ENCODE measurements around the gene PAX8. TPM values are rescaled to one million over a fixed set of nuclear protein-coding genes. Genes with fewer than 3 reads are reported as not detected.

PAX8 gene
- total and polyA plus RNA-seq, 2 of the 13 experiments (the other 11 are each of a cell fraction or from before 2014, with no cell fraction given): 1.5 to 8.8 TPM

DNA sequence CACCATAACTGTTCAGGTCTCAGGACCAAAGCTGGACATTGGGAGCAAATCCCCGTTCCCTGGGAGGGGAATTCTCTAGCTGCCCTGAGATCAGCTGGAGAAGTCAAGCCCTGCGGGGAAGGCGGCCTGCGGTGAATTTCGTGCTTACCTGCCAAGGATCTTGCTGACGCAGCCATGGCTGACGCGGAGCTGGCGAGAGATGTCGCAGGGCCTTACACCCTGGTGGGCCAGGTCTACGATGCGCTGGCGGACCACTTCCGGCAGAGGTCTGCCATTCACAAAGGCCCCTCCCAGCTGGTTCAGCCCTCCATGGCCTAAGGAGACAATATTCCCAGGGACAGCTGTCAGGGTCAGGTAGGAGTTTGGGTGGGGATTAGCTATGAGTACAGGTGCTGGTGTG, 32.1 kb downstream of the PAX8 start:
- Histone ChIP-seq H3K4me3 (replicated peaks in 1 of 3; ENCODE audit: insufficient read depth in 1 of 3, low read depth in 2 of 3, low read length in 3 of 3) (no peak overlapping the region), H3K36me3 (replicated peaks in 1 of 2; ENCODE audit: control insufficient read depth in 1 of 2, insufficient read depth in 2 of 2, low read length in 2 of 2) (no peaks in the 10 kb centered on the region), H4K20me1 (ENCODE audit: insufficient read depth, low read length) (no peaks in the 10 kb centered on the region), H3K4me1 (ENCODE audit: insufficient read depth, low read length) (peaks cover 58% of the 10 kb centered on the region), H3K9ac (ENCODE audit: insufficient read depth, low read depth, low read length) (no peak overlapping the region), H3K79me2 (ENCODE audit: insufficient read depth, low read length) (no peaks in the 10 kb centered on the region), H3K27me3 (ENCODE audit: control insufficient read depth in 1 of 2, insufficient read depth in 2 of 2, low read length in 2 of 2) (no peaks in the 10 kb centered on the region), H3K27ac (ENCODE audit: extremely low read length, insufficient read depth, low read length) (no peak overlapping the region), H3K9me3 (ENCODE audit: low read length) (no peaks in the 10 kb centered on the region), H3K4me2 (ENCODE audit: low read depth, low read length) (no peak overlapping the region), H2AFZ (ENCODE audit: low read length) (no peak overlapping the region)
- DNase-seq (ENCODE audit: low spot score) (no peak), ATAC-seq (no peak), FAIRE-seq (no peak)
- no TSS peak for BruUV-seq (replicated peaks)
- ChIA-PET CTCF (ENCODE audit: low intra/inter-chr PET ratio, low total read pairs) (interaction anchor here (3.8 kb wide), 1 partner anchor 42 kb away, joined by 26 read pairs; no protein-coding TSS in a partner anchor), POLR2A (interaction anchor here (0.6 to 2.4 kb wide), 6 partner anchors 12 to 106 kb away, joined by 3 to 10 read pairs (median 4); no protein-coding TSS in a partner anchor)
- in situ Hi-C loops (cut with HindIII; ENCODE audit: extremely low pct_ligation_motif_present, low pct_unique_long_range_greater_than_20kb): loop anchor here (5.0 kb wide), 1 partner anchor 39 kb away; no protein-coding TSS in a partner anchor
- intact Hi-C loops (cut with micrococcal nuclease; ENCODE audit: unreplicated experiment): no loop called here
- no peak for TF ChIP-seq PLRG1 (conservative IDR thresholded peaks at IDR 0.05)
- TF ChIP-seq SSRP1 (CRISPR knock-in tag; IDR thresholded peaks at IDR 0.05): no peak
- no peak for TF ChIP-seq NR2F2 (IDR thresholded peaks at IDR 0.05; ENCODE audit: borderline replicate concordance, low read depth)
- TF ChIP-seq SIX4 (CRISPR knock-in tag; IDR thresholded peaks at IDR 0.05): no peak
- TF ChIP-seq, protein P1, sequence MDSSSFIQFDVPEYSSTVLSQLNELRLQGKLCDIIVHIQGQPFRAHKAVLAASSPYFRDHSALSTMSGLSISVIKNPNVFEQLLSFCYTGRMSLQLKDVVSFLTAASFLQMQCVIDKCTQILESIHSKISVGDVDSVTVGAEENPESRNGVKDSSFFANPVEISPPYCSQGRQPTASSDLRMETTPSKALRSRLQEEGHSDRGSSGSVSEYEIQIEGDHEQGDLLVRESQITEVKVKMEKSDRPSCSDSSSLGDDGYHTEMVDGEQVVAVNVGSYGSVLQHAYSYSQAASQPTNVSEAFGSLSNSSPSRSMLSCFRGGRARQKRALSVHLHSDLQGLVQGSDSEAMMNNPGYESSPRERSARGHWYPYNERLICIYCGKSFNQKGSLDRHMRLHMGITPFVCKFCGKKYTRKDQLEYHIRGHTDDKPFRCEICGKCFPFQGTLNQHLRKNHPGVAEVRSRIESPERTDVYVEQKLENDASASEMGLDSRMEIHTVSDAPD (CRISPR knock-in tag; IDR thresholded peaks at IDR 0.05): no peak
- TF ChIP-seq TSC22D2 (CRISPR knock-in tag; IDR thresholded peaks at IDR 0.05; ENCODE audit: borderline replicate concordance): no peak
- TF ChIP-seq KDM5A (IDR thresholded peaks at IDR 0.05; ENCODE audit: borderline replicate concordance, low read length): no peak
- TF ChIP-seq ZNF552 (CRISPR knock-in tag; IDR thresholded peaks at IDR 0.05; ENCODE audit: borderline replicate concordance): no peak
- TF ChIP-seq PBX2 (CRISPR knock-in tag; IDR thresholded peaks at IDR 0.05): no peak
- TF ChIP-seq ZNF30 (CRISPR knock-in tag; IDR thresholded peaks at IDR 0.05): no peak
- TF ChIP-seq, protein P2, sequence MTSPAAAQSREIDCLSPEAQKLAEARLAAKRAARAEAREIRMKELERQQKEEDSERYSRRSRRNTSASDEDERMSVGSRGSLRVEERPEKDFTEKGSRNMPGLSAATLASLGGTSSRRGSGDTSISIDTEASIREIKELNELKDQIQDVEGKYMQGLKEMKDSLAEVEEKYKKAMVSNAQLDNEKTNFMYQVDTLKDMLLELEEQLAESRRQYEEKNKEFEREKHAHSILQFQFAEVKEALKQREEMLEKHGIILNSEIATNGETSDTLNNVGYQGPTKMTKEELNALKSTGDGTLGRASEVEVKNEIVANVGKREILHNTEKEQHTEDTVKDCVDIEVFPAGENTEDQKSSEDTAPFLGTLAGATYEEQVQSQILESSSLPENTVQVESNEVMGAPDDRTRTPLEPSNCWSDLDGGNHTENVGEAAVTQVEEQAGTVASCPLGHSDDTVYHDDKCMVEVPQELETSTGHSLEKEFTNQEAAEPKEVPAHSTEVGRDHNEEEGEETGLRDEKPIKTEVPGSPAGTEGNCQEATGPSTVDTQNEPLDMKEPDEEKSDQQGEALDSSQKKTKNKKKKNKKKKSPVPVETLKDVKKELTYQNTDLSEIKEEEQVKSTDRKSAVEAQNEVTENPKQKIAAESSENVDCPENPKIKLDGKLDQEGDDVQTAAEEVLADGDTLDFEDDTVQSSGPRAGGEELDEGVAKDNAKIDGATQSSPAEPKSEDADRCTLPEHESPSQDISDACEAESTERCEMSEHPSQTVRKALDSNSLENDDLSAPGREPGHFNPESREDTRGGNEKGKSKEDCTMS (CRISPR knock-in tag; conservative IDR thresholded peaks at IDR 0.05): no peak
- no peak for TF ChIP-seq SRY (CRISPR knock-in tag; IDR thresholded peaks at IDR 0.05)
- TF ChIP-seq, protein P3, sequence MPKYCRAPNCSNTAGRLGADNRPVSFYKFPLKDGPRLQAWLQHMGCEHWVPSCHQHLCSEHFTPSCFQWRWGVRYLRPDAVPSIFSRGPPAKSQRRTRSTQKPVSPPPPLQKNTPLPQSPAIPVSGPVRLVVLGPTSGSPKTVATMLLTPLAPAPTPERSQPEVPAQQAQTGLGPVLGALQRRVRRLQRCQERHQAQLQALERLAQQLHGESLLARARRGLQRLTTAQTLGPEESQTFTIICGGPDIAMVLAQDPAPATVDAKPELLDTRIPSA (CRISPR knock-in tag; IDR thresholded peaks at IDR 0.05; ENCODE audit: borderline replicate concordance): no peak
- no peak for TF ChIP-seq TOPORS (CRISPR knock-in tag; IDR thresholded peaks at IDR 0.05)
- WGBS (ENCODE audit: low lambda C conversion rate): 90% methylated on average over 14 of the region's 14 CpGs
